WTC11 (cell line): ENCODE data around the gene ARHGAP42.

Experiments
- TF ChIP-seq, protein P1 (sequence below): fragments of 200-600 bp; IDR thresholded peaks from 2 replicates; pipeline ENCODE4 v1.8.0; 2022; ENCODE audit warnings: antibody characterized with exemption
- TF ChIP-seq, protein P2 (sequence below): sonication (generic); formaldehyde crosslinking; conservative IDR thresholded peaks from 2 replicates; pipeline ENCODE4 v1.8.1; 2023; ENCODE audit warnings: mild to moderate bottlenecking, low read depth, missing genetic modification reagents, moderate library complexity

DNA sequence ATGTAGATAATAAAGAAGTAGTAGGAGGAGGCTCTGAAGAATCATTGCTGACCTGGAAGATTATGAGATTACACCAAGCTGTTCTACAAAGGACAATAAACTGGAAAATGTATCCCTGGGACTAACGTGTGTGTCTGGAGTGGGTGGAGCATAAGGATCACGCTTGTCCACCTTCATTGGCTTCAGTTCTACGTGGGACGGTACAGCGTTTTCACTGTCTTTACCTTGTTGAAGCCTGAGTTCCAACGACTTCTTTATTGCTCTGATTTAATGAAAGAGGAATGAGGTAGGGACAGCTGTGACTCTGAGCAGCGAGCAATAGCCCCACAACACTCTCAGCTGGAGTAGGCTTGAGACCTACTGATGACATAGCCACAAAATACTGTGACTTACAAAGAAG, 87.0 kb downstream of the ARHGAP42 start:
- TF ChIP-seq, protein P1, sequence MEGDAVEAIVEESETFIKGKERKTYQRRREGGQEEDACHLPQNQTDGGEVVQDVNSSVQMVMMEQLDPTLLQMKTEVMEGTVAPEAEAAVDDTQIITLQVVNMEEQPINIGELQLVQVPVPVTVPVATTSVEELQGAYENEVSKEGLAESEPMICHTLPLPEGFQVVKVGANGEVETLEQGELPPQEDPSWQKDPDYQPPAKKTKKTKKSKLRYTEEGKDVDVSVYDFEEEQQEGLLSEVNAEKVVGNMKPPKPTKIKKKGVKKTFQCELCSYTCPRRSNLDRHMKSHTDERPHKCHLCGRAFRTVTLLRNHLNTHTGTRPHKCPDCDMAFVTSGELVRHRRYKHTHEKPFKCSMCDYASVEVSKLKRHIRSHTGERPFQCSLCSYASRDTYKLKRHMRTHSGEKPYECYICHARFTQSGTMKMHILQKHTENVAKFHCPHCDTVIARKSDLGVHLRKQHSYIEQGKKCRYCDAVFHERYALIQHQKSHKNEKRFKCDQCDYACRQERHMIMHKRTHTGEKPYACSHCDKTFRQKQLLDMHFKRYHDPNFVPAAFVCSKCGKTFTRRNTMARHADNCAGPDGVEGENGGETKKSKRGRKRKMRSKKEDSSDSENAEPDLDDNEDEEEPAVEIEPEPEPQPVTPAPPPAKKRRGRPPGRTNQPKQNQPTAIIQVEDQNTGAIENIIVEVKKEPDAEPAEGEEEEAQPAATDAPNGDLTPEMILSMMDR = no peak
- TF ChIP-seq, protein P2, sequence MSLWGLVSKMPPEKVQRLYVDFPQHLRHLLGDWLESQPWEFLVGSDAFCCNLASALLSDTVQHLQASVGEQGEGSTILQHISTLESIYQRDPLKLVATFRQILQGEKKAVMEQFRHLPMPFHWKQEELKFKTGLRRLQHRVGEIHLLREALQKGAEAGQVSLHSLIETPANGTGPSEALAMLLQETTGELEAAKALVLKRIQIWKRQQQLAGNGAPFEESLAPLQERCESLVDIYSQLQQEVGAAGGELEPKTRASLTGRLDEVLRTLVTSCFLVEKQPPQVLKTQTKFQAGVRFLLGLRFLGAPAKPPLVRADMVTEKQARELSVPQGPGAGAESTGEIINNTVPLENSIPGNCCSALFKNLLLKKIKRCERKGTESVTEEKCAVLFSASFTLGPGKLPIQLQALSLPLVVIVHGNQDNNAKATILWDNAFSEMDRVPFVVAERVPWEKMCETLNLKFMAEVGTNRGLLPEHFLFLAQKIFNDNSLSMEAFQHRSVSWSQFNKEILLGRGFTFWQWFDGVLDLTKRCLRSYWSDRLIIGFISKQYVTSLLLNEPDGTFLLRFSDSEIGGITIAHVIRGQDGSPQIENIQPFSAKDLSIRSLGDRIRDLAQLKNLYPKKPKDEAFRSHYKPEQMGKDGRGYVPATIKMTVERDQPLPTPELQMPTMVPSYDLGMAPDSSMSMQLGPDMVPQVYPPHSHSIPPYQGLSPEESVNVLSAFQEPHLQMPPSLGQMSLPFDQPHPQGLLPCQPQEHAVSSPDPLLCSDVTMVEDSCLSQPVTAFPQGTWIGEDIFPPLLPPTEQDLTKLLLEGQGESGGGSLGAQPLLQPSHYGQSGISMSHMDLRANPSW (CRISPR knock-in tag) = no peak
